ENCODE results near the gene BCL2L12.

DNA sequence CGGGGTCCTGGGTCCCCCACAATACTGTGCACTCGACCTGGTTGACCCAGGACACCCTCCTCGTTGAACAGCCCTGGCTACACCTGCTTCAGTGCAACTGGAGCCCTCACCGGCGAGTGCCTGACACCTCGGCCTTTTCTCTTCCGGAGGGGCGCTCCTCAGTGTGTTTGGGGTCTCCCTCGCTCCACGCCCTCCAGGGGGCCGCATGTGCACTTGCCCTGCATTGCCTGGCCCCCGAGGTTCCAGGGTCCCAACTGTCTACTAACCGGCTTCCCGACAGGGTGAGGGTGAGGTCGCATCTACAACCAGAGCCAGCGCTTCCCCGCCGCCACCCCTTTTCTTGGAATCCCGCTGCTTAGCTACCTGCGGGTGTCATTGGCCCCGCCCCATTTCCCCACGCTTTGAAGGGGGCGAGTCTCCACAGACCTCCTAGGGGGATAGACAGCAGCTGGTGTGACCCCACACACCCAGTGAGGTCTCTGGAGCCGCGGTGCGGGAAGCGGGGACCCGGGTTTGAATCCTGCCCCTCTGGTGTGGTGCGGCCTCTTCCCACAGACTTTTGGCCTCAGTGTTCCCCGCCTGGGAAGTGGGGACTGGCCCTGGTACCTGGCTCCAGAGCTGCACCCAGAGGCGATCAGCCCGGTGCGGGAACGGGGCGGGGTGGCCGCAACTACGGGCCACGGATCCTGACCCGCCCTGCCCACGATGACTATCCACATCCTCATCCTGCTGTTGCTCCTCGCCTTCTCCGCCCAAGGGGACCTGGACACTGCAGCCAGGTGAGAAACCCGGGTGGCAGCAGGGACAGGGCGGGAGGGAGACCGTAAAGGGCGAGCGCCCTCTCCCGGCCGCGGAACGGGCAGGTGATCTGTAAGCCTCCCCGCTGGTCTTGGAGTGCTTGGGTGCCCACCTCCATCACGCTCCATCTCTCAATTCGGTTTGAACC, 23.7 kb downstream of the BCL2L12 start, which contains the start of gene ADM5:
- TF ChIP-seq GATA3 (IDR thresholded peaks at IDR 0.05; ENCODE audit: low read depth, low read length) (no peak), GATA2 (IDR thresholded peaks at IDR 0.05; ENCODE audit: low read depth, low read length) (no peak)
